WTC11 (cell line): Measurements from ENCODE around the gene ADCY5. TPM values are rescaled to one million over a fixed set of nuclear protein-coding genes. Genes with fewer than 3 reads are reported as not detected.
A peak's percentile ranks its signal among the peaks of the same experiment; 100 is the strongest.

Experiments used
- ATAC-seq: fragments of 200-7000 bp; cut with Tn5 transposase; 2 replicates; pipeline ENCODE4 v1.10.0; 2021; ENCODE audit warnings: mild to moderate bottlenecking, moderate library complexity
- CTCF ChIA-PET: fragments of 300-600 bp; sonication (Branson Sonifier 250); formaldehyde crosslinking; loops from one replicate; lab custom pipeline; 2021; ENCODE audit warnings: antibody characterized with exemption; lab: Charles Lee
- POLR2A ChIA-PET: fragments of 350-600 bp; sonication (Branson Sonifier 250); formaldehyde crosslinking; loops from one replicate; lab custom pipeline; 2021; ENCODE audit warnings: antibody characterized with exemption; lab: Charles Lee
- DNase-seq: peaks from one replicate; pipeline ENCODE4 v3.0.0; 2021; ENCODE audit warnings: low spot score
- H3K27ac Mint-ChIP-seq: 2 replicates; pipeline ENCODE4 v1.8.0; 2021; ENCODE audit warnings: mixed read lengths
- H3K27me3 Mint-ChIP-seq: 2 replicates; pipeline ENCODE4 v1.8.0; 2021; ENCODE audit warnings: low read depth, mild to moderate bottlenecking, moderate library complexity, mixed read lengths
- H3K36me3 Mint-ChIP-seq: 2 replicates; pipeline ENCODE4 v1.8.0; 2021; ENCODE audit warnings: mixed read lengths
- H3K4me1 Mint-ChIP-seq: 2 replicates; pipeline ENCODE4 v1.8.0; 2022; ENCODE audit warnings: mixed read lengths
- H3K4me3 Mint-ChIP-seq: 2 replicates; pipeline ENCODE4 v1.8.0; 2021; ENCODE audit warnings: mild to moderate bottlenecking, moderate library complexity, mixed read lengths
- H3K9me3 Mint-ChIP-seq: 2 replicates; pipeline ENCODE4 v1.8.0; 2021; ENCODE audit warnings: mixed read lengths
- ATF3 ChIP-seq: sonication (generic); formaldehyde crosslinking; conservative IDR thresholded peaks from 2 replicates; pipeline ENCODE4 v1.8.1; 2022; ENCODE audit warnings: mild to moderate bottlenecking, missing genetic modification reagents
- ESRRA ChIP-seq: sonication (generic); formaldehyde crosslinking; IDR thresholded peaks from 2 replicates; pipeline ENCODE4 v1.8.1; 2022; ENCODE audit warnings: mild to moderate bottlenecking, missing genetic modification reagents, borderline replicate concordance
- ETV6 ChIP-seq: sonication (generic); formaldehyde crosslinking; IDR thresholded peaks from 2 replicates; pipeline ENCODE4 v1.8.1; 2022; ENCODE audit warnings: mild to moderate bottlenecking, missing genetic modification reagents
- FOXK1 ChIP-seq: sonication (generic); formaldehyde crosslinking; IDR thresholded peaks from 2 replicates; pipeline ENCODE4 v1.8.0; 2022; ENCODE audit warnings: mild to moderate bottlenecking, moderate library complexity, missing genetic modification reagents
- FOXP4 ChIP-seq: sonication (generic); formaldehyde crosslinking; IDR thresholded peaks from 2 replicates; pipeline ENCODE4 v1.8.0; 2022; ENCODE audit warnings: mild to moderate bottlenecking, missing genetic modification reagents
- JAZF1 ChIP-seq: fragments of 250-450 bp; sonication (Bioruptor Pico); IDR thresholded peaks from 2 replicates; pipeline ENCODE4 v1.9.0; 2021; ENCODE audit warnings: moderate library complexity, mild to moderate bottlenecking, inconsistent platforms
- MAX ChIP-seq: sonication (generic); formaldehyde crosslinking; IDR thresholded peaks from 2 replicates; pipeline ENCODE4 v1.8.0; 2022; ENCODE audit warnings: mild to moderate bottlenecking, missing genetic modification reagents
- MYBL2 ChIP-seq: sonication (generic); formaldehyde crosslinking; IDR thresholded peaks from 2 replicates; pipeline ENCODE4 v1.8.1; 2023; ENCODE audit warnings: mild to moderate bottlenecking, moderate library complexity, missing genetic modification reagents
- NFATC4 ChIP-seq: fragments of 250-450 bp; sonication (Bioruptor Pico); IDR thresholded peaks from 2 replicates; pipeline ENCODE4 v1.9.0; 2021; ENCODE audit warnings: mild to moderate bottlenecking
- PRDM15 ChIP-seq: sonication (generic); formaldehyde crosslinking; IDR thresholded peaks from 2 replicates; pipeline ENCODE4 v1.8.0; 2022; ENCODE audit warnings: missing genetic modification reagents
- SP1 ChIP-seq: sonication (generic); formaldehyde crosslinking; conservative IDR thresholded peaks from 2 replicates; pipeline ENCODE4 v1.8.1; 2022; ENCODE audit warnings: missing genetic modification reagents
- TEAD1 ChIP-seq: sonication (generic); formaldehyde crosslinking; IDR thresholded peaks from 2 replicates; pipeline ENCODE4 v1.8.0; 2022; ENCODE audit warnings: mild to moderate bottlenecking, missing genetic modification reagents
- TP53 ChIP-seq: sonication (generic); formaldehyde crosslinking; IDR thresholded peaks from 2 replicates; pipeline ENCODE4 v1.8.1; 2023; ENCODE audit warnings: mild to moderate bottlenecking, missing genetic modification reagents
- USF1 ChIP-seq: sonication (generic); formaldehyde crosslinking; IDR thresholded peaks from 2 replicates; pipeline ENCODE4 v1.8.0; 2022; ENCODE audit warnings: mild to moderate bottlenecking, missing genetic modification reagents
- ZBTB21 ChIP-seq: sonication (generic); formaldehyde crosslinking; IDR thresholded peaks from 2 replicates; pipeline ENCODE4 v1.8.1; 2023; ENCODE audit warnings: mild to moderate bottlenecking, missing genetic modification reagents, borderline replicate concordance
- ZNF423 ChIP-seq: fragments of 250-450 bp; sonication (Bioruptor Pico); IDR thresholded peaks from 2 replicates; pipeline ENCODE4 v2.1.2; 2022; ENCODE audit warnings: mild to moderate bottlenecking, moderate library complexity
- ZSCAN18 ChIP-seq: fragments of 250-450 bp; sonication (Bioruptor Pico); IDR thresholded peaks from 2 replicates; pipeline ENCODE4 v2.1.2; 2022; ENCODE audit warnings: mild to moderate bottlenecking, moderate library complexity
- total RNA-seq: library from RNA; stranded (reverse); gene quantifications from 3 replicates; pipeline ENCODE4 v1.2.3, GENCODE V29; 2021
- TF ChIP-seq, protein P1 (sequence below): sonication (generic); formaldehyde crosslinking; IDR thresholded peaks from 2 replicates; pipeline ENCODE4 v1.8.1; 2023; ENCODE audit warnings: mild to moderate bottlenecking, missing genetic modification reagents, moderate library complexity

ADCY5 gene
- total RNA-seq, 1 experiment from 2014 or later: 23.5 TPM

- TF ChIP-seq ZSCAN18 (CRISPR knock-in tag) (no peak), PRDM15 (CRISPR knock-in tag) (peak; percentile 95), ETV6 (peak; percentile 77; the same call in 1 of the 2 replicates), ESRRA (CRISPR knock-in tag) (peak; percentile 92), JAZF1 (CRISPR knock-in tag) (no peak), USF1 (CRISPR knock-in tag) (peak; percentile 18; the same call in 1 of the 2 replicates), SP1 (peak; percentile 72), NFATC4 (no peak; the same call in 1 of the 2 replicates), ZNF423 (CRISPR knock-in tag) (peak; percentile 93), MAX (CRISPR knock-in tag) (peak; percentile 57), FOXP4 (CRISPR knock-in tag) (peak; percentile 98), TP53 (CRISPR knock-in tag) (peak; percentile 58; the same call in 1 of the 2 replicates), ZBTB21 (CRISPR knock-in tag) (peak; percentile 82; the same call in 1 of the 2 replicates), TEAD1 (peak; percentile 83; the same call in 1 of the 2 replicates), MYBL2 (CRISPR knock-in tag) (peak; percentile 64; the same call in 1 of the 2 replicates), ATF3 (CRISPR knock-in tag) (no peak), FOXK1 (CRISPR knock-in tag) (peak; percentile 90; the same call in 1 of the 2 replicates)
- TF ChIP-seq, protein P1, sequence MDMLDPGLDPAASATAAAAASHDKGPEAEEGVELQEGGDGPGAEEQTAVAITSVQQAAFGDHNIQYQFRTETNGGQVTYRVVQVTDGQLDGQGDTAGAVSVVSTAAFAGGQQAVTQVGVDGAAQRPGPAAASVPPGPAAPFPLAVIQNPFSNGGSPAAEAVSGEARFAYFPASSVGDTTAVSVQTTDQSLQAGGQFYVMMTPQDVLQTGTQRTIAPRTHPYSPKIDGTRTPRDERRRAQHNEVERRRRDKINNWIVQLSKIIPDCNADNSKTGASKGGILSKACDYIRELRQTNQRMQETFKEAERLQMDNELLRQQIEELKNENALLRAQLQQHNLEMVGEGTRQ (CRISPR knock-in tag): peak; percentile 38; the same call in 1 of the 2 replicates
- ChIA-PET POLR2A (interaction anchor here (0.5 to 2.1 kb wide), 8 partner anchors 9 to 248 kb away, joined by 3 to 6 read pairs (median 4); partner anchors contain the start of genes PDIA5 and SEC22A), CTCF (interaction anchor here (0.5 to 2.4 kb wide), 32 partner anchors 9 to 371 kb away, joined by 3 to 27 read pairs (median 5); partner anchors contain the start of genes ADCY5, PDIA5, SEC22A and SEMA5B)
- H3K36me3 Mint-ChIP-seq: peaks cover 6% of the 10 kb centered on the region
- peak overlapping the region; percentile 99 for H3K27ac Mint-ChIP-seq
- DNase-seq (peak; percentile 89), ATAC-seq (peak; percentile 88)
- H3K27me3 Mint-ChIP-seq: no peaks in the 10 kb centered on the region
- H3K4me1 Mint-ChIP-seq: peaks cover 93% of the 10 kb centered on the region
- H3K9me3 Mint-ChIP-seq: peaks cover 3% of the 10 kb centered on the region; the same call in 1 of the 2 replicates
- peak overlapping the region; percentile 73 for H3K4me3 Mint-ChIP-seq
These were observed 134.3 kb downstream of the ADCY5 start for GRCh38 chr3:123314359-123315270.
